Measurements from ENCODE around the gene WDR75. TPM values are rescaled to one million over a fixed set of nuclear protein-coding genes. Genes with fewer than 3 reads are reported as not detected.

The WDR75 gene
- polyA plus RNA-seq, 1 experiment, result 30.7 TPM

- H3K4me3 ChIP-seq (ENCODE audit: low read depth, low read length), result no peak overlapping the region
- ChIA-PET CTCF (no interaction called here), POLR2A (interaction anchor here (0.6 kb wide), 1 partner anchor 944 kb away, joined by 4 read pairs; no protein-coding TSS in a partner anchor)
These were observed 46.7 kb downstream of the WDR75 start for GRCh38 chr2:189488008-189488310.

GRCh38 chr2:189492451-189492850 lies 51.2 kb downstream of the WDR75 start:
- TF ChIP-seq CTCF (IDR thresholded peaks at IDR 0.05; ENCODE audit: insufficient read depth, low read depth, low read length), result no peak
- ChIA-PET POLR2A (no interaction called here), CTCF (interaction anchor here (1.0 kb wide), 1 partner anchor 14 kb away, joined by 3 read pairs; no protein-coding TSS in a partner anchor)
- no peaks in the 10 kb centered on the region for H3K36me3 ChIP-seq (ENCODE audit: control insufficient read depth, insufficient read depth, low read length)
- H3K27me3 ChIP-seq (ENCODE audit: control insufficient read depth, insufficient read depth, low read length), result peaks cover 2% of the 10 kb centered on the region; the same call in 1 of the 2 replicates
- H3K4me3 ChIP-seq (ENCODE audit: low read depth, low read length), result no peak overlapping the region
- DNase-seq (ENCODE audit: low read depth), result no peak

More at GRCh38 chr2:189488008-189488310, 46.7 kb downstream of the WDR75 start:
- no peaks in the 10 kb centered on the region for H3K36me3 ChIP-seq (ENCODE audit: control insufficient read depth, insufficient read depth, low read length)
- no peak for DNase-seq (ENCODE audit: low read depth)
- H3K27me3 ChIP-seq (ENCODE audit: control insufficient read depth, insufficient read depth, low read length), result no peaks in the 10 kb centered on the region
- TF ChIP-seq CTCF (IDR thresholded peaks at IDR 0.05; ENCODE audit: insufficient read depth, low read depth, low read length), result no peak

- TF ChIP-seq CTCF (IDR thresholded peaks at IDR 0.05; ENCODE audit: insufficient read depth, low read depth, low read length), result no peak
- H3K36me3 ChIP-seq (ENCODE audit: control insufficient read depth, insufficient read depth, low read length), result no peaks in the 10 kb centered on the region
- no peak overlapping the region for H3K4me3 ChIP-seq (ENCODE audit: low read depth, low read length)
- ChIA-PET POLR2A (no interaction called here), CTCF (no interaction called here)
- H3K27me3 ChIP-seq (ENCODE audit: control insufficient read depth, insufficient read depth, low read length), result peaks cover 2% of the 10 kb centered on the region; the same call in 1 of the 2 replicates
- DNase-seq (ENCODE audit: low read depth), result no peak
These were observed 56.9 kb downstream of the WDR75 start for GRCh38 chr2:189498205-189498604.

GRCh38 chr2:189499137-189499536 lies 57.9 kb downstream of the WDR75 start:
- POLR2A ChIA-PET, result no interaction called here
- Histone ChIP-seq H3K27me3 (ENCODE audit: control insufficient read depth, insufficient read depth, low read length) (peaks cover 2% of the 10 kb centered on the region; the same call in 1 of the 2 replicates), H3K36me3 (ENCODE audit: control insufficient read depth, insufficient read depth, low read length) (no peaks in the 10 kb centered on the region), H3K4me3 (ENCODE audit: low read depth, low read length) (no peak overlapping the region)
- CTCF ChIA-PET, result no interaction called here
- DNase-seq (ENCODE audit: low read depth), result no peak
- TF ChIP-seq CTCF (IDR thresholded peaks at IDR 0.05; ENCODE audit: insufficient read depth, low read depth, low read length), result no peak

GRCh38 chr2:189500456-189501160 lies 59.3 kb downstream of the WDR75 start:
- H3K36me3 ChIP-seq (ENCODE audit: control insufficient read depth, insufficient read depth, low read length), result no peaks in the 10 kb centered on the region
- POLR2A ChIA-PET, result no interaction called here
- H3K4me3 ChIP-seq (ENCODE audit: low read depth, low read length), result no peak overlapping the region
- no peak for TF ChIP-seq CTCF (IDR thresholded peaks at IDR 0.05; ENCODE audit: insufficient read depth, low read depth, low read length)
- CTCF ChIA-PET, result no interaction called here
- DNase-seq (ENCODE audit: low read depth), result no peak
- peaks cover 4% of the 10 kb centered on the region for H3K27me3 ChIP-seq (ENCODE audit: control insufficient read depth, insufficient read depth, low read length)

Data from BJ (cell line).